ENCODE data around the gene HLA-F.

The HLA-F gene

GRCh38 chr6:29744621-29745020 lies 21.4 kb downstream of the HLA-F start:
- no peak for DNase-seq

- no peak for DNase-seq
These were observed 22.2 kb downstream of the HLA-F start for GRCh38 chr6:29745386-29745785.

GRCh38 chr6:29745855-29746449 lies 22.7 kb downstream of the HLA-F start:
- DNase-seq, result no peak

GRCh38 chr6:29746846-29747687 lies 23.8 kb downstream of the HLA-F start:
- DNase-seq, result no peak

GRCh38 chr6:29747688-29748250 lies 24.5 kb downstream of the HLA-F start:
- no peak for DNase-seq

- DNase-seq, result no peak
These were observed 25.4 kb downstream of the HLA-F start for GRCh38 chr6:29748391-29749307.

GRCh38 chr6:29749308-29749662 lies 26.1 kb downstream of the HLA-F start:
- no peak for DNase-seq

- no peak for DNase-seq
These were observed 26.4 kb downstream of the HLA-F start for GRCh38 chr6:29749668-29750067.

GRCh38 chr6:29750709-29751108 lies 27.5 kb downstream of the HLA-F start:
- DNase-seq, result no peak

- DNase-seq, result no peak
These were observed 28.2 kb downstream of the HLA-F start for GRCh38 chr6:29751480-29751879.

GRCh38 chr6:29752451-29753308 lies 29.4 kb downstream of the HLA-F start:
- no peak for DNase-seq

- no peak for DNase-seq
These were observed 30.0 kb downstream of the HLA-F start for GRCh38 chr6:29753309-29753644.

GRCh38 chr6:29755295-29755871 lies 32.1 kb downstream of the HLA-F start:
- no peak for DNase-seq

GRCh38 chr6:29757282-29757681 lies 34.0 kb downstream of the HLA-F start:
- no peak for DNase-seq

- DNase-seq, result no peak
These were observed 34.6 kb downstream of the HLA-F start for GRCh38 chr6:29757701-29758293.

GRCh38 chr6:29758761-29759160 lies 35.5 kb downstream of the HLA-F start:
- DNase-seq, result no peak

GRCh38 chr6:29759457-29759856 lies 36.2 kb downstream of the HLA-F start:
- no peak for DNase-seq

- DNase-seq, result no peak
These were observed 37.1 kb downstream of the HLA-F start for GRCh38 chr6:29760328-29760727.

GRCh38 chr6:29762051-29762450 lies 38.8 kb downstream of the HLA-F start:
- no peak for DNase-seq

GRCh38 chr6:29762781-29763214 lies 39.6 kb downstream of the HLA-F start:
- no peak for DNase-seq

- no peak for DNase-seq
These were observed 40.5 kb downstream of the HLA-F start for GRCh38 chr6:29763491-29764289.
